A673 (cell line): Measurements from ENCODE around the gene DPP7. TPM values are rescaled to one million over a fixed set of nuclear protein-coding genes. Genes with fewer than 3 reads are reported as not detected.
A peak's percentile ranks its signal among the peaks of the same experiment; 100 is the strongest.
"Not testable (repeated sequence)": the region's sequence is repeated elsewhere in the genome, so short reads cannot be mapped to it uniquely, and the experiment has no call there.

ENCODE experiments used
- BruUV-seq: library from RNA; stranded (reverse); fragments of 400-500 nt; replicated peaks from 2 replicates; lab custom pipeline; 2021; lab: Mats Ljungman, UMichigan
- CTCF ChIA-PET: fragments of 300-600 bp; sonication (Branson Sonifier 250); formaldehyde crosslinking; loops from one replicate; lab custom pipeline; 2022; ENCODE audit warnings: antibody characterized with exemption; lab: Charles Lee
- POLR2A ChIA-PET: fragments of 300-600 bp; sonication (Branson Sonifier 250); formaldehyde crosslinking; loops from one replicate; lab custom pipeline; 2022; ENCODE audit warnings: antibody characterized with exemption; ENCODE audit not compliant: low non-redundant PET; lab: Charles Lee
- DNase-seq: peaks from one replicate; pipeline ENCODE4 v3.0.0-alpha.2; 2015; ENCODE audit warnings: low spot score
- H3K27ac ChIP-seq: fragments of 200-600 bp; sonication (generic); 2 replicates; pipeline ENCODE4 v1.5.1; 2016; ENCODE audit warnings: mixed run types, low read depth, mild to moderate bottlenecking, mixed read lengths, antibody characterized with exemption, low read length; ENCODE audit not compliant: poor library complexity, severe bottlenecking
- H3K27me3 ChIP-seq: fragments of 200-600 bp; sonication (generic); replicated peaks from 2 replicates; pipeline ENCODE4 v1.6.1; 2017; ENCODE audit warnings: mixed run types, low read depth, mild to moderate bottlenecking, mixed read lengths, antibody characterized with exemption, low read length; ENCODE audit not compliant: insufficient read depth, poor library complexity
- H3K36me3 ChIP-seq: fragments of 200-600 bp; sonication (generic); 2 replicates; pipeline ENCODE4 v1.6.1; 2016; ENCODE audit warnings: mixed run types, mild to moderate bottlenecking, mixed read lengths, antibody characterized with exemption, low read length; ENCODE audit not compliant: insufficient read depth, poor library complexity, severe bottlenecking
- H3K4me1 ChIP-seq: fragments of 200-600 bp; sonication (generic); 2 replicates; pipeline ENCODE4 v1.6.1; 2017; ENCODE audit warnings: mixed run types, mild to moderate bottlenecking, mixed read lengths, antibody characterized with exemption, low read length; ENCODE audit not compliant: insufficient read depth, poor library complexity, severe bottlenecking
- H3K4me3 ChIP-seq: fragments of 200-600 bp; sonication (generic); 2 replicates; pipeline ENCODE4 v1.5.1; 2016; ENCODE audit warnings: low read depth, mixed run types, mild to moderate bottlenecking, mixed read lengths, low read length; ENCODE audit not compliant: poor library complexity, severe bottlenecking
- H3K9me3 ChIP-seq: fragments of 200-600 bp; sonication (generic); 2 replicates; pipeline ENCODE4 v1.6.1; 2016; ENCODE audit warnings: mixed run types, low read depth, mild to moderate bottlenecking, mixed read lengths, antibody characterized with exemption, low read length; ENCODE audit not compliant: poor library complexity, severe bottlenecking
- CTCF ChIP-seq: fragments of 300-800, 200-600 bp; sonication (generic); conservative IDR thresholded peaks from 2 replicates; pipeline ENCODE4 v1.5.1; 2017; ENCODE audit warnings: low read depth, mild to moderate bottlenecking, antibody characterized with exemption, low read length, moderate library complexity, mixed read lengths
- EZH2 ChIP-seq: fragments of 200-600 bp; sonication (generic); IDR thresholded peaks from 2 replicates; pipeline ENCODE4 v1.6.1; 2017; ENCODE audit warnings: borderline replicate concordance, low read depth, mild to moderate bottlenecking, mixed read lengths, antibody characterized with exemption, low read length; ENCODE audit not compliant: poor library complexity, severe bottlenecking
- intact Hi-C: fragments of 100-400 bp; cut with micrococcal nuclease; formaldehyde crosslinking; loops from one replicate; pipeline ENCODE4 v1.10.0; 2022; ENCODE audit not compliant: unreplicated experiment
- total RNA-seq: library from RNA; stranded (reverse); gene quantifications from 2 replicates; pipeline ENCODE4 v1.2.3, GENCODE V29; 2021

DPP7 gene
- total RNA-seq, 1 experiment from 2014 or later = 120 TPM

GRCh38 chr9:137138058-137138721 is 23.7 kb upstream of the DPP7 start:
- peaks cover 92% of the 10 kb centered on the region for H3K27me3 ChIP-seq
- peak; percentile 39 for TF ChIP-seq EZH2
- TF ChIP-seq CTCF = no peak
- ChIA-PET CTCF (interaction anchor here (0.6 to 0.7 kb wide), 3 partner anchors 52 to 98 kb away, joined by 3 to 7 read pairs (median 3); no protein-coding TSS in a partner anchor), POLR2A (no interaction called here)
- no peaks in the 10 kb centered on the region for H3K9me3 ChIP-seq
- DNase-seq = peak; percentile 57
- no peak overlapping the region for H3K4me3 ChIP-seq
- no peaks in the 10 kb centered on the region for H3K4me1 ChIP-seq
- intact Hi-C loops = no loop called here
- H3K36me3 ChIP-seq = no peaks in the 10 kb centered on the region
- H3K27ac ChIP-seq = no peak overlapping the region
- no TSS peak for BruUV-seq

GRCh38 chr9:137136881-137137607 is 22.5 kb upstream of the DPP7 start:
- CTCF ChIA-PET = no interaction called here
- Histone ChIP-seq H3K4me3 (no peak overlapping the region), H3K9me3 (no peaks in the 10 kb centered on the region), H3K27ac (no peak overlapping the region), H3K36me3 (no peaks in the 10 kb centered on the region), H3K4me1 (no peaks in the 10 kb centered on the region), H3K27me3 (peaks cover 88% of the 10 kb centered on the region)
- BruUV-seq = no TSS peak
- TF ChIP-seq EZH2 = no peak
- no peak for TF ChIP-seq CTCF
- intact Hi-C loops = no loop called here
- no peak for DNase-seq
- POLR2A ChIA-PET = interaction anchor here (0.5 kb wide), 1 partner anchor 45 kb away, joined by 6 read pairs; no protein-coding TSS in a partner anchor

GRCh38 chr9:137136261-137136880 is 21.8 kb upstream of the DPP7 start:
- intact Hi-C loops = no loop called here
- H3K36me3 ChIP-seq = no peaks in the 10 kb centered on the region
- no peaks in the 10 kb centered on the region for H3K4me1 ChIP-seq
- H3K9me3 ChIP-seq = no peaks in the 10 kb centered on the region
- H3K4me3 ChIP-seq = no peak overlapping the region
- no peak for DNase-seq
- BruUV-seq = no TSS peak
- peaks cover 81% of the 10 kb centered on the region for H3K27me3 ChIP-seq
- ChIA-PET CTCF (no interaction called here), POLR2A (no interaction called here)
- TF ChIP-seq CTCF (no peak), EZH2 (no peak)
- no peak overlapping the region for H3K27ac ChIP-seq

GRCh38 chr9:137135154-137135553 is 20.6 kb upstream of the DPP7 start:
- BruUV-seq, H3K9me3 ChIP-seq, POLR2A ChIA-PET, H3K36me3 ChIP-seq, DNase-seq, H3K4me1 ChIP-seq, H3K4me3 ChIP-seq, intact Hi-C loops, H3K27ac ChIP-seq, CTCF ChIA-PET: not testable (repeated sequence)
- peaks cover 69% of the 10 kb centered on the region for H3K27me3 ChIP-seq
